ENCODE results near the gene ARSB.

The ARSB gene

GRCh38 chr5:78958672-78959445 lies 26.3 kb downstream of the ARSB start:
- Histone ChIP-seq H3K4me1 (peaks cover 13% of the 10 kb centered on the region), H3K9me3 (no peaks in the 10 kb centered on the region), H3K27me3 (ENCODE audit: low read depth) (no peaks in the 10 kb centered on the region), H3K36me3 (replicated peaks) (no peaks in the 10 kb centered on the region), H3K4me3 (no peak overlapping the region)
- in situ Hi-C loops (cut with MboI; ENCODE audit: low sequenced_read_pairs): no loop called here
- no peak for DNase-seq (ENCODE audit: low spot score in 2 of 2)

- H3K9me3 ChIP-seq: no peaks in the 10 kb centered on the region
- in situ Hi-C loops (cut with MboI; ENCODE audit: low sequenced_read_pairs): no loop called here
- peaks cover 13% of the 10 kb centered on the region for H3K4me1 ChIP-seq
- H3K4me3 ChIP-seq: no peak overlapping the region
- DNase-seq (ENCODE audit: low spot score in 2 of 2): peak in 1 of 2 experiments; percentile 25
- H3K27me3 ChIP-seq (ENCODE audit: low read depth): no peaks in the 10 kb centered on the region
- no peaks in the 10 kb centered on the region for H3K36me3 ChIP-seq (replicated peaks)
Observed at GRCh38 chr5:78956901-78957300, 28.2 kb downstream of the ARSB start.

GRCh38 chr5:78953092-78953800 lies 31.9 kb downstream of the ARSB start:
- Histone ChIP-seq H3K4me1 (peaks cover 9% of the 10 kb centered on the region), H3K36me3 (replicated peaks) (no peaks in the 10 kb centered on the region), H3K4me3 (no peak overlapping the region), H3K9me3 (no peaks in the 10 kb centered on the region), H3K27me3 (ENCODE audit: low read depth) (no peaks in the 10 kb centered on the region)
- in situ Hi-C loops (cut with MboI; ENCODE audit: low sequenced_read_pairs): no loop called here
- no peak for DNase-seq (ENCODE audit: low spot score in 2 of 2)

GRCh38 chr5:78930721-78931120 lies 54.4 kb downstream of the ARSB start:
- no peak for DNase-seq (ENCODE audit: low spot score in 2 of 2)
- Histone ChIP-seq H3K9me3 (no peaks in the 10 kb centered on the region), H3K4me1 (no peaks in the 10 kb centered on the region), H3K4me3 (no peak overlapping the region), H3K27me3 (ENCODE audit: low read depth) (no peaks in the 10 kb centered on the region), H3K36me3 (replicated peaks) (no peaks in the 10 kb centered on the region)
- in situ Hi-C loops (cut with MboI; ENCODE audit: low sequenced_read_pairs): no loop called here

- Histone ChIP-seq H3K4me1 (0 out of 2 replicates have a peak, but pooled peaks cover 3% of the 10 kb centered on the region), H3K4me3 (no peak overlapping the region), H3K36me3 (replicated peaks) (no peaks in the 10 kb centered on the region), H3K9me3 (no peaks in the 10 kb centered on the region), H3K27me3 (ENCODE audit: low read depth) (no peaks in the 10 kb centered on the region)
- in situ Hi-C loops (cut with MboI; ENCODE audit: low sequenced_read_pairs): no loop called here
- DNase-seq (ENCODE audit: low spot score in 2 of 2): no peak
Observed at GRCh38 chr5:78929833-78930232, 55.3 kb downstream of the ARSB start.

- Histone ChIP-seq H3K4me1 (0 out of 2 replicates have a peak, but pooled peaks cover 4% of the 10 kb centered on the region), H3K9me3 (no peaks in the 10 kb centered on the region), H3K4me3 (no peak overlapping the region), H3K36me3 (replicated peaks) (no peaks in the 10 kb centered on the region), H3K27me3 (ENCODE audit: low read depth) (no peaks in the 10 kb centered on the region)
- in situ Hi-C loops (cut with MboI; ENCODE audit: low sequenced_read_pairs): no loop called here
- no peak for DNase-seq (ENCODE audit: low spot score in 2 of 2)
Observed at GRCh38 chr5:78927657-78928282, 57.3 kb downstream of the ARSB start.

GRCh38 chr5:78926252-78926651 lies 58.9 kb downstream of the ARSB start:
- Histone ChIP-seq H3K9me3 (no peaks in the 10 kb centered on the region), H3K4me3 (no peak overlapping the region), H3K4me1 (0 out of 2 replicates have a peak, but pooled peaks cover 4% of the 10 kb centered on the region), H3K36me3 (replicated peaks) (no peaks in the 10 kb centered on the region), H3K27me3 (ENCODE audit: low read depth) (no peaks in the 10 kb centered on the region)
- in situ Hi-C loops (cut with MboI; ENCODE audit: low sequenced_read_pairs): no loop called here
- no peak for DNase-seq (ENCODE audit: low spot score in 2 of 2)

- in situ Hi-C loops (cut with MboI; ENCODE audit: low sequenced_read_pairs): no loop called here
- DNase-seq (ENCODE audit: low spot score in 2 of 2): peak in 1 of 2 experiments; percentile 17
- no peaks in the 10 kb centered on the region for H3K9me3 ChIP-seq
- no peaks in the 10 kb centered on the region for H3K27me3 ChIP-seq (ENCODE audit: low read depth)
- H3K4me3 ChIP-seq: no peak overlapping the region
- 0 out of 2 replicates have a peak, but pooled peaks cover 4% of the 10 kb centered on the region for H3K4me1 ChIP-seq
- no peaks in the 10 kb centered on the region for H3K36me3 ChIP-seq (replicated peaks)
Observed at GRCh38 chr5:78925129-78925876, 59.8 kb downstream of the ARSB start.

- no peaks in the 10 kb centered on the region for H3K9me3 ChIP-seq
- H3K27me3 ChIP-seq (ENCODE audit: low read depth): no peaks in the 10 kb centered on the region
- DNase-seq (ENCODE audit: low spot score in 2 of 2): no peak
- no peak overlapping the region for H3K4me3 ChIP-seq
- in situ Hi-C loops (cut with MboI; ENCODE audit: low sequenced_read_pairs): no loop called here
- 0 out of 2 replicates have a peak, but pooled peaks cover 4% of the 10 kb centered on the region for H3K4me1 ChIP-seq
- H3K36me3 ChIP-seq (replicated peaks): no peaks in the 10 kb centered on the region
Observed at GRCh38 chr5:78923622-78923970, 61.5 kb downstream of the ARSB start.

GRCh38 chr5:78922879-78923621 lies 62.1 kb downstream of the ARSB start:
- Histone ChIP-seq H3K4me3 (no peak overlapping the region), H3K36me3 (replicated peaks) (no peaks in the 10 kb centered on the region), H3K9me3 (no peaks in the 10 kb centered on the region), H3K4me1 (0 out of 2 replicates have a peak, but pooled peaks cover 4% of the 10 kb centered on the region), H3K27me3 (ENCODE audit: low read depth) (no peaks in the 10 kb centered on the region)
- in situ Hi-C loops (cut with MboI; ENCODE audit: low sequenced_read_pairs): no loop called here
- no peak for DNase-seq (ENCODE audit: low spot score in 2 of 2)

- DNase-seq (ENCODE audit: low spot score in 2 of 2): no peak
- H3K9me3 ChIP-seq: no peaks in the 10 kb centered on the region
- in situ Hi-C loops (cut with MboI; ENCODE audit: low sequenced_read_pairs): no loop called here
- H3K36me3 ChIP-seq (replicated peaks): no peaks in the 10 kb centered on the region
- 0 out of 2 replicates have a peak, but pooled peaks cover 4% of the 10 kb centered on the region for H3K4me1 ChIP-seq
- no peak overlapping the region for H3K4me3 ChIP-seq
- no peaks in the 10 kb centered on the region for H3K27me3 ChIP-seq (ENCODE audit: low read depth)
Observed at GRCh38 chr5:78920604-78921003, 64.5 kb downstream of the ARSB start.

- Histone ChIP-seq H3K36me3 (replicated peaks) (no peaks in the 10 kb centered on the region), H3K9me3 (no peaks in the 10 kb centered on the region), H3K4me1 (0 out of 2 replicates have a peak, but pooled peaks cover under 1% of the 10 kb centered on the region), H3K27me3 (ENCODE audit: low read depth) (no peaks in the 10 kb centered on the region), H3K4me3 (no peak overlapping the region)
- in situ Hi-C loops (cut with MboI; ENCODE audit: low sequenced_read_pairs): no loop called here
- no peak for DNase-seq (ENCODE audit: low spot score in 2 of 2)
Observed at GRCh38 chr5:78919796-78920195, 65.3 kb downstream of the ARSB start.

- Histone ChIP-seq H3K4me1 (no peaks in the 10 kb centered on the region), H3K36me3 (replicated peaks) (no peaks in the 10 kb centered on the region), H3K9me3 (no peaks in the 10 kb centered on the region), H3K27me3 (ENCODE audit: low read depth) (no peaks in the 10 kb centered on the region), H3K4me3 (no peak overlapping the region)
- no peak for DNase-seq (ENCODE audit: low spot score in 2 of 2)
- in situ Hi-C loops (cut with MboI; ENCODE audit: low sequenced_read_pairs): no loop called here
Observed at GRCh38 chr5:78916044-78916443, 69.1 kb downstream of the ARSB start.

Measured in HAP-1 (cell line).